ENCODE data around the gene SLC26A8. TPM values are rescaled to one million over a fixed set of nuclear protein-coding genes. Genes with fewer than 3 reads are reported as not detected.
"Not testable (repeated sequence)": the region's sequence is repeated elsewhere in the genome, so short reads cannot be mapped to it uniquely, and the experiment has no call there.

The SLC26A8 gene
- total RNA-seq, 1 donor from 2014 or later = 1.2 TPM

DNA sequence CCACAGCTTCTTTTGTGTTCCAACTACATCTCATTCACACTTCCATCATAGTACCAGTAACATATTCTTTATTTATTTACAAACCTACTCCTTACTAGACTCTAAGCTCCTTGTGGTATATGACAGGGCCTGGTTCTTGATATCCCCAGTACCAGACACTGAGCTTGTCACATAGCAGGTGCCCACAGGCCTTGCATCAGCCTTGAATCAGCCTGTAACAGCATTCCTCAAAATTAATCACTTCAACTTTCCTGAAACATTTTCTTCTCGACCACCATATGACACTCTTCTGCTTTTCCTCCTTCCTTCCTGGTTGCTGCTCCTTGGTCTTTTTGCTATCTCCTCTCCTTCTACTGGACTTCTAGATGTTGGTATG, 78.8 kb downstream of the SLC26A8 start:
- Histone ChIP-seq H3K4me1 (no peaks in the 10 kb centered on the region), H3K36me3 (no peaks in the 10 kb centered on the region), H3K27ac (no peak overlapping the region), H3K27me3 (ENCODE audit: low read depth) (no peaks in the 10 kb centered on the region), H3K9me3 (no peaks in the 10 kb centered on the region), H3K4me3 (no peak overlapping the region)
- no peak for ATAC-seq
- DNase-seq = no peak
- intact Hi-C loops (cut with DNase I) = no loop called here
- TF ChIP-seq, protein P1, sequence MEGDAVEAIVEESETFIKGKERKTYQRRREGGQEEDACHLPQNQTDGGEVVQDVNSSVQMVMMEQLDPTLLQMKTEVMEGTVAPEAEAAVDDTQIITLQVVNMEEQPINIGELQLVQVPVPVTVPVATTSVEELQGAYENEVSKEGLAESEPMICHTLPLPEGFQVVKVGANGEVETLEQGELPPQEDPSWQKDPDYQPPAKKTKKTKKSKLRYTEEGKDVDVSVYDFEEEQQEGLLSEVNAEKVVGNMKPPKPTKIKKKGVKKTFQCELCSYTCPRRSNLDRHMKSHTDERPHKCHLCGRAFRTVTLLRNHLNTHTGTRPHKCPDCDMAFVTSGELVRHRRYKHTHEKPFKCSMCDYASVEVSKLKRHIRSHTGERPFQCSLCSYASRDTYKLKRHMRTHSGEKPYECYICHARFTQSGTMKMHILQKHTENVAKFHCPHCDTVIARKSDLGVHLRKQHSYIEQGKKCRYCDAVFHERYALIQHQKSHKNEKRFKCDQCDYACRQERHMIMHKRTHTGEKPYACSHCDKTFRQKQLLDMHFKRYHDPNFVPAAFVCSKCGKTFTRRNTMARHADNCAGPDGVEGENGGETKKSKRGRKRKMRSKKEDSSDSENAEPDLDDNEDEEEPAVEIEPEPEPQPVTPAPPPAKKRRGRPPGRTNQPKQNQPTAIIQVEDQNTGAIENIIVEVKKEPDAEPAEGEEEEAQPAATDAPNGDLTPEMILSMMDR (IDR thresholded peaks at IDR 0.05) = no peak

DNA sequence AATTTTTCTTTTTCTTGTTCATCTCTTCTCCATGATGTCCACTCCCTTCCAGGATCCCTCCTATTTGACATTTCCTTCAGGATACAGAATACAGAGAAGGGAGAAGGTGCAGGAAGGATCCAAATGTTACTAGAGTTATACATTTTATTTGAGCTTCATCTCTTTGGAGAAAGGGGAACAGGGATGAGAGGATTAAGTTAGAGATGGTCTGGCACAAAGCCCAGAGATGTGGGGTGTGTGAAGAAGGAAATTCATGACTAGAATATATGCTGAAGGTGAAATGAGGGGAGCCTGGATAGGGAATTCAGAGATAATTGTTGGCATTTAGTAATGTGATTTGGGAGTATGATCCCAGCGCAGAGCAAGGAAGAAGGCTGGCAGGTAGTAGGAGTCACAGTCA, 81.1 kb downstream of the SLC26A8 start:
- no peak for DNase-seq
- Histone ChIP-seq H3K9me3 (no peaks in the 10 kb centered on the region), H3K4me1 (no peaks in the 10 kb centered on the region), H3K36me3 (no peaks in the 10 kb centered on the region), H3K4me3 (no peak overlapping the region), H3K27me3 (ENCODE audit: low read depth) (no peaks in the 10 kb centered on the region), H3K27ac (no peak overlapping the region)
- no peak for ATAC-seq
- intact Hi-C loops (cut with DNase I) = no loop called here
- TF ChIP-seq, protein P1 (IDR thresholded peaks at IDR 0.05) = no peak

DNA sequence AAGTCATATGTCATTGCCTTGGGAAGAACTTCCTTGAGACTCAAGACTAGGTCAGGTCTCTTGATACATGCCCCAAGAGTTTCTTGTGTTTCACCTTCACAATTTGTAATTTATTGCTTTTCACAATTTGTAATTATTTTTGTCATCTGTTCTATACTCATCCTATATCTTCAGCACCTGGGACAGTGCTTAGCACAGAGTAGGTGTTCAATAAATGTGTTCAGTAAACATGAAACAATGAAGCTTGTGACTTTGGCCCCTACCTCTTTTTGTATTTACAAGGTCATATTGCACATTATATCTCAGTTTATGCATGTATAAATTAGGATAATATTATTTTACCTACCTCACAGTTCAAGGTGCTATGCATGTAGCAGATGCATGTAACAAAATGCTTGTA, 82.1 kb downstream of the SLC26A8 start:
- Histone ChIP-seq H3K27ac (no peak overlapping the region), H3K9me3 (no peaks in the 10 kb centered on the region), H3K4me1 (no peaks in the 10 kb centered on the region), H3K27me3 (ENCODE audit: low read depth) (no peaks in the 10 kb centered on the region), H3K4me3 (no peak overlapping the region), H3K36me3 (no peaks in the 10 kb centered on the region)
- intact Hi-C loops (cut with DNase I) = no loop called here
- DNase-seq (no peak), ATAC-seq (no peak)
- TF ChIP-seq, protein P1 (IDR thresholded peaks at IDR 0.05) = no peak

DNA sequence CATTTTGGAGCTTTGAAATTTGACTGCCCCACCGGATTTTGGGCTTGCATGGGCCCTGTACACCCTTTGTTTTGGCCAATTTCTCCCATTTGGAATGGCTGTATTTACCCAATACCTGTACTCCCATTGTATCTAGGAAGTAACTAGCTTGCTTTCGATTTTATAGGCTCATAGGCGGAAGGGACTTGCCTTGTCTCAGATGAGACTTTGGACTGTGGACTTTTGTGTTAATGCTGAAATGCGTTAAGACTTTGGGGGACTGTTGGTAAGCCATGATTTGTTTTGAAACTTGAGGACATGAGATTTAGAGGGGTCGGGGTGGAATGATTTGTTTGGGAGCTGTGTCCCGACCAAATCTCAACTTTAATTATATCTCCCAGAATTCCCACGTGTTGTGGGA, 83.3 kb downstream of the SLC26A8 start:
- H3K4me1 ChIP-seq; H3K27ac ChIP-seq; H3K9me3 ChIP-seq; DNase-seq; H3K4me3 ChIP-seq; intact Hi-C loops (cut with DNase I); ATAC-seq; H3K36me3 ChIP-seq; H3K27me3 ChIP-seq (ENCODE audit: low read depth): not testable (repeated sequence)

DNA sequence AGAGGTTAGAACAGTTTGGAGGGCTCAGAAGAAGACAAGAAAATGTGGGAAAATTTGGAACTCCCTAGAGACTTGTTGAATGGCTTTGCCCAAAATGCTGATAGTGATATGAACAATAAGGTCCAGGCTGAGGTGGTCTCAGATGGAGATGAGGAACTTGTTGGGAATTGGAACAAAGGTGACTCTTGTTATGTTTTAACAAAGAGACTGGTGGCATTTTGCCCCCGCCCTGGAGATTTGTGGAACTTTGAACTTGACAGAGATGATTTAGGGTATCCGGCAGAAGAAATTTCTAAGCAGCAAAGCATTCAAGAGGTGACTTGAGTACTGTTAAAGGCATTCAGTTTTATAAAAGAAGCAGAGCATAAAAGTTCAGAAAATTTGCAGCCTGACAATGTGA, 84.4 kb downstream of the SLC26A8 start:
- H3K27me3 ChIP-seq (ENCODE audit: low read depth); ATAC-seq; intact Hi-C loops (cut with DNase I); H3K4me1 ChIP-seq; H3K9me3 ChIP-seq; H3K4me3 ChIP-seq; DNase-seq; H3K27ac ChIP-seq; H3K36me3 ChIP-seq: not testable (repeated sequence)

DNA sequence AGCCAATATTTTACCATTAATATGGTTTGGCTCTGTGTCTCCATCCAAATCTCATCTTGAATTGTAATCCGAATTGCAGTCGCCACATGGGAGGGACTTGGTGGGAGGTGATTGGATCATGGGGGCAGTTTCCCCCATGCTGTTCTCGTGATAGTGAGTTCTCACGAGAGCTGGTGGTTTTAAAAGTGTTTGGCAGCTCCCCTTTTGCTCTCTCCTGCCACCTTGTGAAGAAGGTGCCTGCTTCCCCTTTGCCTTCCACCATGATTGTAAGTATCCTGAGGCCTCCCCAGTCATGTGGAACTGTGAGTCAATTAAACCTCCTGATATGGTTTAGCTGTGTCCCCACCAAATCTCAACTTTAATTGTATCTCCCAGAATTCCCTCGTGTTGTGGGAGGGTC, 85.2 kb downstream of the SLC26A8 start:
- H3K4me1 ChIP-seq; intact Hi-C loops (cut with DNase I); H3K9me3 ChIP-seq; DNase-seq; H3K36me3 ChIP-seq; H3K27ac ChIP-seq; ATAC-seq; H3K27me3 ChIP-seq (ENCODE audit: low read depth); H3K4me3 ChIP-seq: not testable (repeated sequence)

DNA sequence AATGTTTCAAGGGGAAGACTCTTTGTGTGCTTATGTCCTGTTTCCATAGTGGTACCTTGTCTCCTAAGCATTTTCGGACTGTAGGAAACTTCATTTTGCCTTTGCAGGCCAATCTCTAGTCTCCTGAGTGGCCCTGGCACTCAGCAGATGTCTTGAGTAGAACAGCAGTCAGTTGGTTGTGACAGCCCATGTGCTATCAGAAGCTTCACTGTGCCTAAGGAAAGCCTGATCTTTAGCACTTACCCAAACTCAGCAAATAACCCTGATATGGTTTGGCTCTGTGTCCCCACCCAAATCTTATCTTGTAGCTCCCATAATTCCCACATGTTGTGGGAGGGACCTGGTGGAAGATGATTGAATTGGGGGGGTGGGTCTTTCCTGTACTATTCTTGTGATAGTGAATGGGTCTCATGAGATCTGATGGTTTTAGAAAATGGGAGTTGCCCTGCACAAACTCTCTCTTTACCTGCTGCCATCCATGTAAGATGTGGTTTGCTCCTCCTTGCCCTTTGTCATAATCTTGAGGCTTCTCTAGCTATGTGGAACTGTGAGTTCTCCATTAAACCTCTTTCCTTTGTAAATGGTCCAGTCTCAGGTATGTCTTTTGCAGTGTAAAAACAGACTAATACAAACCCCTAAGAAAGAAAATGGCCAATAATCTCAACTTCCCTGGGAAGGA, 87.6 kb downstream of the SLC26A8 start:
- no peak for ATAC-seq
- DNase-seq = no peak
- Histone ChIP-seq H3K36me3 (no peaks in the 10 kb centered on the region), H3K27me3 (ENCODE audit: low read depth) (no peaks in the 10 kb centered on the region), H3K4me3 (no peak overlapping the region), H3K9me3 (no peaks in the 10 kb centered on the region), H3K4me1 (no peaks in the 10 kb centered on the region), H3K27ac (no peak overlapping the region)
- intact Hi-C loops (cut with DNase I) = no loop called here
- TF ChIP-seq, protein P1 (IDR thresholded peaks at IDR 0.05) = no peak

Data from lower lobe of right lung (tissue), 2 donors.